HK-2 (cell line): ENCODE data around the gene MOB3B.

Experiments
- DNase-seq: peaks from one replicate; pipeline ENCODE4 v3.0.0-alpha.2; 2018; ENCODE audit not compliant: unreplicated experiment

The MOB3B gene

GRCh38 chr9:27541740-27542139, 12.1 kb upstream of the MOB3B start:
- DNase-seq: no peak

GRCh38 chr9:27540502-27540901, 10.9 kb upstream of the MOB3B start:
- no peak for DNase-seq

- no peak for DNase-seq
Observed at GRCh38 chr9:27539479-27540441, 10.1 kb upstream of the MOB3B start.

- no peak for DNase-seq
Observed at GRCh38 chr9:27538647-27539046, 9.0 kb upstream of the MOB3B start.

GRCh38 chr9:27537756-27538155, 8.1 kb upstream of the MOB3B start:
- no peak for DNase-seq

- DNase-seq: no peak
Observed at GRCh38 chr9:27537027-27537435, 7.4 kb upstream of the MOB3B start.

- no peak for DNase-seq
Observed at GRCh38 chr9:27536168-27536567, 6.6 kb upstream of the MOB3B start.

- no peak for DNase-seq
Observed at GRCh38 chr9:27535701-27536118, 6.1 kb upstream of the MOB3B start.

GRCh38 chr9:27534658-27535209, 5.1 kb upstream of the MOB3B start:
- no peak for DNase-seq

- no peak for DNase-seq
Observed at GRCh38 chr9:27534131-27534530, 4.5 kb upstream of the MOB3B start.

- DNase-seq: no peak
Observed at GRCh38 chr9:27533311-27533710, 3.7 kb upstream of the MOB3B start.

- DNase-seq: no peak
Observed at GRCh38 chr9:27532046-27532445, 2.4 kb upstream of the MOB3B start.

- DNase-seq: no peak
Observed at GRCh38 chr9:27530915-27531755, 1.5 kb upstream of the MOB3B start.

GRCh38 chr9:27528886-27529315, 713 bp downstream of the MOB3B start:
- DNase-seq: no peak

- no peak for DNase-seq
Observed at GRCh38 chr9:27528076-27528885, 1.3 kb downstream of the MOB3B start.

GRCh38 chr9:27527702-27528075, 1.9 kb downstream of the MOB3B start:
- DNase-seq: no peak

- DNase-seq: no peak
Observed at GRCh38 chr9:27524236-27524635, 5.4 kb downstream of the MOB3B start, which contains the start of gene IFNK. IFNK (plus strand) TSS chr9:27524290; CDS start chr9:27524337, 47 bp downstream.

- DNase-seq: no peak
Observed at GRCh38 chr9:27523141-27523540, 6.5 kb downstream of the MOB3B start.

- DNase-seq: no peak
Observed at GRCh38 chr9:27520986-27521385, 8.6 kb downstream of the MOB3B start.

- no peak for DNase-seq
Observed at GRCh38 chr9:27519466-27520465, 9.8 kb downstream of the MOB3B start.
